ENCODE data around the gene MDM1. TPM values are rescaled to one million over a fixed set of nuclear protein-coding genes. Genes with fewer than 3 reads are reported as not detected.

Gene MDM1
- total RNA-seq, 3 donors from 2014 or later = 7.1 to 70.9 (median 11.5) TPM

- H3K9me3 ChIP-seq = no peaks in the 10 kb centered on the region
- ATAC-seq (no peak), DNase-seq (no peak)
- TF ChIP-seq CTCF (IDR thresholded peaks at IDR 0.05) = no peak
- intact Hi-C loops (cut with DNase I, micrococcal nuclease) = no loop called here
- no peak overlapping the region for H3K4me3 ChIP-seq
- peaks cover 8% of the 10 kb centered on the region for H3K4me1 ChIP-seq (ENCODE audit: low read depth)
- H3K36me3 ChIP-seq (ENCODE audit: low read depth) = no peaks in the 10 kb centered on the region
Observed at GRCh38 chr12:68375756-68376695, 43.9 kb upstream of the MDM1 start.

- DNase-seq (peak in 1 of 3 donors; percentile 14), ATAC-seq (peak; percentile 79)
- H3K36me3 ChIP-seq (ENCODE audit: low read depth) = no peaks in the 10 kb centered on the region
- intact Hi-C loops (cut with DNase I, micrococcal nuclease) = no loop called here
- no peaks in the 10 kb centered on the region for H3K9me3 ChIP-seq
- peaks cover 8% of the 10 kb centered on the region for H3K4me1 ChIP-seq (ENCODE audit: low read depth)
- no peak overlapping the region for H3K4me3 ChIP-seq
- no peak for TF ChIP-seq CTCF (IDR thresholded peaks at IDR 0.05)
Observed at GRCh38 chr12:68374307-68374982, 42.3 kb upstream of the MDM1 start.

- no peak for TF ChIP-seq CTCF (IDR thresholded peaks at IDR 0.05)
- DNase-seq = no peak
- Histone ChIP-seq H3K4me3 (no peak overlapping the region), H3K4me1 (ENCODE audit: low read depth) (peaks cover 3% of the 10 kb centered on the region), H3K9me3 (no peaks in the 10 kb centered on the region), H3K36me3 (ENCODE audit: low read depth) (no peaks in the 10 kb centered on the region)
- no peak for ATAC-seq
- intact Hi-C loops (cut with DNase I, micrococcal nuclease) = no loop called here
Observed at GRCh38 chr12:68370667-68371066, 38.5 kb upstream of the MDM1 start.

- H3K4me1 ChIP-seq (ENCODE audit: low read depth) = peaks cover 7% of the 10 kb centered on the region
Observed at GRCh38 chr12:68370006-68370590, 37.9 kb upstream of the MDM1 start.

More at GRCh38 chr12:68370006-68370590, 37.9 kb upstream of the MDM1 start:
- ATAC-seq (no peak), DNase-seq (no peak)
- intact Hi-C loops (cut with DNase I, micrococcal nuclease) = no loop called here
- no peaks in the 10 kb centered on the region for H3K9me3 ChIP-seq
- no peak overlapping the region for H3K4me3 ChIP-seq
- no peaks in the 10 kb centered on the region for H3K36me3 ChIP-seq (ENCODE audit: low read depth)
- no peak for TF ChIP-seq CTCF (IDR thresholded peaks at IDR 0.05)

Data from mucosa of descending colon (tissue), 3 donors.